HCT116 (cell line): ENCODE data around the gene FMR1. TPM values are rescaled to one million over a fixed set of nuclear protein-coding genes. Genes with fewer than 3 reads are reported as not detected.

Source experiments
- ATAC-seq: fragments of 200-7000 bp; cut with Tn5 transposase; 2 replicates; pipeline ENCODE4 v1.9.1; 2020; ENCODE audit warnings: mild to moderate bottlenecking, moderate library complexity
- BruUV-seq: library from RNA; stranded (reverse); fragments of 400-500 nt; replicated peaks from 2 replicates; lab custom pipeline; 2021; lab: Mats Ljungman, UMichigan
- CTCF ChIA-PET: fragments of 300-600 bp; sonication (Branson Sonifier 250); formaldehyde crosslinking; loops from one replicate; lab custom pipeline; 2021; ENCODE audit warnings: antibody characterized with exemption; lab: Charles Lee
- POLR2A ChIA-PET: fragments of 300-600, 350-600 bp; sonication (Branson Sonifier 250); formaldehyde crosslinking; loops from one replicate; lab custom pipeline; 2021; ENCODE audit warnings: antibody characterized with exemption; lab: Charles Lee
- RAD21 ChIA-PET, 2 experiments: fragments of 300-600 bp; sonication (Branson Sonifier 250); formaldehyde crosslinking; loops; one replicate each; lab custom pipeline; 2023; ENCODE audit warnings: low total read pairs in 2 of 2; ENCODE audit not compliant: uncharacterized antibody in 2 of 2, unreplicated experiment in 2 of 2, low non-redundant PET in 1 of 2; lab: Charles Lee
- DNase-seq: peaks from one replicate; pipeline ENCODE4 v3.0.0-alpha.2; 2010; ENCODE audit warnings: low read depth, low spot score
- H2AFZ ChIP-seq: fragments of 200-600 bp; shearing (Covaris generic), sonication (generic); 2 replicates; pipeline ENCODE4 v1.6.1; 2017; ENCODE audit warnings: low read depth, mixed run types, mixed read lengths, antibody characterized with exemption, low read length; ENCODE audit not compliant: poor library complexity, severe bottlenecking
- H3K27ac ChIP-seq: 2 replicates; pipeline ENCODE4 v1.5.1; 2012; ENCODE audit warnings: low read depth, low read length
- H3K27me3 ChIP-seq: fragments of 200-600 bp; sonication (generic); 2 replicates; pipeline ENCODE4 v1.6.1; 2016; ENCODE audit warnings: mixed run types, low read length, mixed read lengths; ENCODE audit not compliant: insufficient read depth
- H3K36me3 ChIP-seq, 2 experiments: fragments of 200-500 bp in 1 of 2; fragments of 200-600 bp in 1 of 2; sonication (Bioruptor generic) in 1 of 2; sonication (generic) in 1 of 2; 2 replicates each; pipeline versions ENCODE4 v1.5.1 to v1.6.1; 2014 to 2016; ENCODE audit warnings: low read length in 2 of 2, inconsistent platforms in 1 of 2, mixed read lengths in 1 of 2, mixed run types in 1 of 2; ENCODE audit not compliant: insufficient read depth in 2 of 2, control insufficient read depth in 1 of 2
- H3K4me1 ChIP-seq, 2 experiments: fragments of 200-600 bp in 1 of 2; sonication (generic) in 1 of 2; 2 replicates each; pipeline versions ENCODE4 v1.5.1 to v1.6.1; 2012 to 2017; ENCODE audit warnings: low read length in 2 of 2, inconsistent platforms in 1 of 2, mild to moderate bottlenecking in 1 of 2, mixed read lengths in 1 of 2, mixed run types in 1 of 2, moderate library complexity in 1 of 2; ENCODE audit not compliant: insufficient read depth in 2 of 2, control insufficient read depth in 1 of 2
- H3K4me2 ChIP-seq: fragments of 200-600 bp; sonication (generic); 2 replicates; pipeline ENCODE4 v1.6.1; 2017; ENCODE audit warnings: mixed run types, low read length, mixed read lengths
- H3K4me3 ChIP-seq, 2 experiments: fragments of 200-600 bp in 1 of 2; sonication (generic) in 1 of 2; replicated peaks in 1 of 2; 2 replicates each; pipeline ENCODE4 v1.5.1; 2011 to 2016; ENCODE audit warnings: low read length in 2 of 2, control low read depth in 1 of 2, low read depth in 1 of 2, mild to moderate bottlenecking in 1 of 2, mixed read lengths in 1 of 2, mixed run types in 1 of 2
- H3K79me2 ChIP-seq: fragments of 200-600 bp; sonication (generic); 2 replicates; pipeline ENCODE4 v1.6.1; 2017; ENCODE audit warnings: mild to moderate bottlenecking, mixed run types, low read length, moderate library complexity, mixed read lengths; ENCODE audit not compliant: insufficient read depth
- H3K9ac ChIP-seq: fragments of 200-600 bp; sonication (generic); 2 replicates; pipeline ENCODE4 v1.6.1; 2016; ENCODE audit warnings: low read length, mixed read lengths
- H3K9me2 ChIP-seq: fragments of 200-600 bp; sonication (generic), shearing (Covaris generic); 2 replicates; pipeline ENCODE4 v1.6.1; 2017; ENCODE audit warnings: mixed run types, mild to moderate bottlenecking, moderate library complexity; ENCODE audit not compliant: insufficient read depth
- H3K9me3 ChIP-seq, 2 experiments: fragments of 200-500 bp in 1 of 2; fragments of 200-600 bp in 1 of 2; sonication (Bioruptor generic) in 1 of 2; sonication (generic) in 1 of 2; 2 replicates each; pipeline ENCODE4 v1.6.1; 2014 to 2017; ENCODE audit warnings: low read length in 2 of 2, mixed read lengths in 2 of 2, inconsistent platforms in 1 of 2, low read depth in 1 of 2, mild to moderate bottlenecking in 1 of 2, mixed run types in 1 of 2, moderate library complexity in 1 of 2; ENCODE audit not compliant: control insufficient read depth in 1 of 2, insufficient read depth in 1 of 2
- H4K20me1 ChIP-seq: fragments of 200-600 bp; sonication (generic), shearing (Covaris generic); 2 replicates; pipeline ENCODE4 v1.6.1; 2017; ENCODE audit warnings: mixed run types, mild to moderate bottlenecking, moderate library complexity; ENCODE audit not compliant: insufficient read depth
- EGR1 ChIP-seq: IDR thresholded peaks from 2 replicates; pipeline ENCODE4 v1.6.1; 2012; ENCODE audit warnings: low read depth
- EZH2 ChIP-seq: fragments of 200-600 bp; sonication (generic); IDR thresholded peaks from 2 replicates; pipeline ENCODE4 v1.6.1; 2017; ENCODE audit warnings: antibody characterized with exemption, mixed run types
- FOSL1 ChIP-seq: IDR thresholded peaks from 2 replicates; pipeline ENCODE4 v1.6.1; 2012; ENCODE audit warnings: low read depth
- JUND ChIP-seq: IDR thresholded peaks from 2 replicates; pipeline ENCODE4 v1.6.1; 2012
- POLR2A ChIP-seq: IDR thresholded peaks from 2 replicates; pipeline ENCODE4 v1.7.0; 2011; ENCODE audit warnings: borderline replicate concordance; ENCODE audit not compliant: insufficient read depth, insufficient read length; ENCODE audit errors: extremely low read depth
- POLR2AphosphoS5 ChIP-seq: IDR thresholded peaks from 2 replicates; pipeline ENCODE4 v1.6.1; 2011; ENCODE audit warnings: mild to moderate bottlenecking, low read depth, low read length, moderate library complexity
- RAD21 ChIP-seq: IDR thresholded peaks from 2 replicates; pipeline ENCODE4 v1.6.1; 2012; ENCODE audit warnings: low read depth, mild to moderate bottlenecking
- SIN3A ChIP-seq: IDR thresholded peaks from 2 replicates; pipeline ENCODE4 v1.6.1; 2012; ENCODE audit warnings: low read depth
- SRF ChIP-seq: IDR thresholded peaks from 2 replicates; pipeline ENCODE4 v1.6.1; 2012; ENCODE audit warnings: low read depth
- TCF7L2 ChIP-seq: IDR thresholded peaks from 2 replicates; pipeline ENCODE4 v1.7.0; 2011; ENCODE audit warnings: borderline replicate concordance, inconsistent platforms; ENCODE audit not compliant: insufficient read depth, insufficient read length; ENCODE audit errors: extremely low read depth
- YY1 ChIP-seq: IDR thresholded peaks from 2 replicates; pipeline ENCODE4 v1.6.1; 2011; ENCODE audit warnings: low read length, low read depth, moderate library complexity, mild to moderate bottlenecking; ENCODE audit not compliant: insufficient replicate concordance; ENCODE audit errors: extremely low read depth
- ZBTB33 ChIP-seq: IDR thresholded peaks from 2 replicates; pipeline ENCODE4 v1.6.1; 2011; ENCODE audit warnings: mild to moderate bottlenecking, low read length, moderate library complexity; ENCODE audit not compliant: insufficient replicate concordance; ENCODE audit errors: extremely low read depth
- ZFX ChIP-seq: fragments of 450-650 bp; IDR thresholded peaks from 2 replicates; pipeline ENCODE4 v1.6.1; 2017
- intact Hi-C: fragments of 100-400 bp; cut with micrococcal nuclease; formaldehyde crosslinking; loops from 2 replicates; pipeline ENCODE4 v1.10.0; 2022
- total RNA-seq: library from RNA; stranded (reverse); gene quantifications from one replicate; pipeline ENCODE4 v1.2.1, GENCODE V29; 2021; ENCODE audit not compliant: unreplicated experiment

Gene FMR1
- total RNA-seq, 1 experiment from 2014 or later = 31.1 TPM

- Histone ChIP-seq H3K4me3 (no peak overlapping the region), H2AFZ (no peak overlapping the region), H3K36me3 (no peaks in the 10 kb centered on the region), H3K9me2 (no peaks in the 10 kb centered on the region), H3K79me2 (no peaks in the 10 kb centered on the region), H3K27me3 (no peaks in the 10 kb centered on the region), H3K27ac (no peak overlapping the region), H3K9me3 (no peaks in the 10 kb centered on the region), H3K4me2 (no peak overlapping the region), H3K9ac (no peak overlapping the region), H4K20me1 (no peaks in the 10 kb centered on the region), H3K4me1 (no peaks in the 10 kb centered on the region)
- ATAC-seq (no peak), DNase-seq (no peak)
- ChIA-PET CTCF (no interaction called here), RAD21 (no interaction called here), POLR2A (no interaction called here)
- intact Hi-C loops = no loop called here
- BruUV-seq = no TSS peak
- TF ChIP-seq POLR2AphosphoS5 (no peak), POLR2A (no peak), ZFX (no peak), SIN3A (no peak), EGR1 (no peak), SRF (no peak), ZBTB33 (no peak), RAD21 (no peak), FOSL1 (no peak), TCF7L2 (no peak), YY1 (no peak), JUND (no peak), EZH2 (no peak)
Measured at GRCh38 chrX:147900349-147900748, 11.4 kb upstream of the FMR1 start.
